H1 (cell line): ENCODE results near the gene DLG1. TPM values are rescaled to one million over a fixed set of nuclear protein-coding genes. Genes with fewer than 3 reads are reported as not detected.

Experiments
- CTCF ChIA-PET: fragments of 300-600 bp; sonication (Branson Sonifier 250); formaldehyde crosslinking; loops from one replicate; lab custom pipeline; 2021; ENCODE audit not compliant: partially characterized antibody; lab: Charles Lee
- POLR2A ChIA-PET: fragments of 300-600 bp; sonication (Branson Sonifier 250); formaldehyde crosslinking; loops from one replicate; lab custom pipeline; 2021; ENCODE audit warnings: inconsistent platforms; ENCODE audit not compliant: partially characterized antibody; lab: Charles Lee
- DNase-seq, 2 experiments: peaks; one replicate each; pipeline versions ENCODE4 v3.0.0 to v3.0.0-alpha.2; 2010 to 2022; ENCODE audit warnings: low spot score in 2 of 2, low read depth in 1 of 2, mixed read lengths in 1 of 2
- FAIRE-seq: peaks from 2 replicates; lab custom pipeline; 2011; peaks lifted over from hg19 to GRCh38; lab: Jason Lieb, UNC
- H2AFZ ChIP-seq: 2 replicates; pipeline ENCODE4 v1.8.1; 2012; ENCODE audit warnings: low read length, inconsistent platforms
- H2AK5ac ChIP-seq: 2 replicates; pipeline ENCODE4 v1.6.1; 2013; ENCODE audit warnings: low read depth, low read length
- H2BK120ac ChIP-seq: replicated peaks from 2 replicates; pipeline ENCODE3; 2013; ENCODE audit warnings: low read depth, low read length, inconsistent platforms
- H2BK12ac ChIP-seq: 2 replicates; pipeline ENCODE4 v1.6.1; 2013; ENCODE audit warnings: low read depth, low read length
- H2BK15ac ChIP-seq: 2 replicates; pipeline ENCODE4 v1.6.1; 2013; ENCODE audit warnings: low read length
- H2BK20ac ChIP-seq: 2 replicates; pipeline ENCODE4 v1.6.1; 2013; ENCODE audit warnings: low read length
- H2BK5ac ChIP-seq: 2 replicates; pipeline ENCODE4 v1.6.1; 2013; ENCODE audit warnings: low read depth, low read length
- H3K14ac ChIP-seq: 2 replicates; pipeline ENCODE4 v1.6.1; 2013; ENCODE audit warnings: inconsistent platforms; ENCODE audit not compliant: insufficient read length
- H3K18ac ChIP-seq: 2 replicates; pipeline ENCODE4 v1.6.1; 2013; ENCODE audit warnings: low read length; ENCODE audit errors: extremely low read depth
- H3K23ac ChIP-seq: 2 replicates; pipeline ENCODE4 v1.6.1; 2013; ENCODE audit warnings: inconsistent platforms; ENCODE audit not compliant: insufficient read length
- H3K23me2 ChIP-seq: 2 replicates; pipeline ENCODE4 v1.6.1; 2013; ENCODE audit warnings: low read depth, low read length
- H3K27ac ChIP-seq: 2 replicates; pipeline ENCODE4 v1.6.1; 2011; ENCODE audit warnings: low read depth, low read length, inconsistent platforms
- H3K27me3 ChIP-seq, 4 experiments: replicated peaks in 1 of 4; 1 replicate in 1 of 4; 2 replicates in 3 of 4; pipeline versions ENCODE4 v1.6.1 to v1.8.1; 2011 to 2013; ENCODE audit warnings: low read length in 3 of 4, mild to moderate bottlenecking in 3 of 4, inconsistent platforms in 2 of 4, mixed read lengths in 2 of 4, moderate library complexity in 1 of 4; ENCODE audit not compliant: control insufficient read depth in 3 of 4, insufficient read depth in 3 of 4; ENCODE audit errors: extremely low read depth in 1 of 4
- H3K36me3 ChIP-seq, 4 experiments: 2 replicates each; pipeline versions ENCODE4 v1.6.1 to v1.8.1; 2011 to 2013; ENCODE audit warnings: mild to moderate bottlenecking in 4 of 4, low read length in 3 of 4, moderate library complexity in 2 of 4, control low read depth in 1 of 4, inconsistent platforms in 1 of 4; ENCODE audit not compliant: insufficient read depth in 4 of 4, control insufficient read depth in 2 of 4
- H3K4ac ChIP-seq: replicated peaks from 2 replicates; pipeline ENCODE3; 2013; ENCODE audit warnings: low read length, low read depth, mixed read lengths, inconsistent platforms; ENCODE audit not compliant: insufficient read length
- H3K4me1 ChIP-seq, 4 experiments: replicated peaks in 1 of 4; 1 replicate in 1 of 4; 2 replicates in 3 of 4; pipeline versions ENCODE4 v1.6.1 to v1.8.1; 2011 to 2013; ENCODE audit warnings: low read length in 3 of 4, inconsistent platforms in 2 of 4, mixed read lengths in 1 of 4; ENCODE audit not compliant: insufficient read depth in 4 of 4, control insufficient read depth in 3 of 4
- H3K4me2 ChIP-seq, 2 experiments: 2 replicates each; pipeline versions ENCODE4 v1.6.1 to v1.8.1; 2011 to 2013; ENCODE audit warnings: low read depth in 2 of 2, low read length in 2 of 2, control low read depth in 1 of 2, inconsistent platforms in 1 of 2, mild to moderate bottlenecking in 1 of 2; ENCODE audit not compliant: insufficient read depth in 1 of 2
- H3K4me3 ChIP-seq, 4 experiments: fragments of 200-600, 300-600 bp in 1 of 4; sonication (generic), shearing (Covaris generic), sonication (Bioruptor Twin) in 1 of 4; 2 replicates each; pipeline versions ENCODE4 v1.5.1 to v1.8.1; 2011 to 2016; ENCODE audit warnings: low read length in 4 of 4, low read depth in 3 of 4, control low read depth in 2 of 4, inconsistent platforms in 2 of 4, mild to moderate bottlenecking in 2 of 4, mixed read lengths in 1 of 4, moderate library complexity in 1 of 4; ENCODE audit not compliant: insufficient read depth in 2 of 4; ENCODE audit errors: extremely low read depth in 1 of 4
- H3K56ac ChIP-seq: replicated peaks from 2 replicates; pipeline ENCODE3; 2013; ENCODE audit warnings: low read depth, mild to moderate bottlenecking, mixed read lengths, low read length, inconsistent platforms; ENCODE audit not compliant: insufficient read length
- H3K79me1 ChIP-seq: 2 replicates; pipeline ENCODE4 v1.6.1; 2013; ENCODE audit warnings: low read depth, low read length, control low read depth
- H3K79me2 ChIP-seq, 2 experiments: 2 replicates each; pipeline versions ENCODE4 v1.6.1 to v1.8.1; 2012 to 2013; ENCODE audit warnings: low read length in 2 of 2, mild to moderate bottlenecking in 2 of 2, inconsistent platforms in 1 of 2; ENCODE audit not compliant: insufficient read depth in 2 of 2, control insufficient read depth in 1 of 2
- H3K9ac ChIP-seq, 4 experiments: replicated peaks in 1 of 4; 1 replicate in 1 of 4; 2 replicates in 3 of 4; pipeline versions ENCODE4 v1.6.1 to v1.8.1; 2011 to 2013; ENCODE audit warnings: low read depth in 3 of 4, low read length in 3 of 4, control low read depth in 2 of 4, mild to moderate bottlenecking in 2 of 4, moderate library complexity in 2 of 4, inconsistent platforms in 1 of 4; ENCODE audit errors: extremely low read depth in 1 of 4
- H3K9me3 ChIP-seq, 2 experiments: 2 replicates each; pipeline versions ENCODE4 v1.6.1 to v1.8.1; 2012 to 2013; ENCODE audit warnings: mild to moderate bottlenecking in 2 of 2, moderate library complexity in 2 of 2, control low read depth in 1 of 2, inconsistent platforms in 1 of 2, low read depth in 1 of 2, low read length in 1 of 2, mixed read lengths in 1 of 2; ENCODE audit not compliant: insufficient read depth in 2 of 2
- H4K20me1 ChIP-seq, 2 experiments: replicated peaks in 1 of 2; 2 replicates each; pipeline versions ENCODE3 to v1.8.1; 2011 to 2013; ENCODE audit warnings: inconsistent platforms in 2 of 2, low read length in 2 of 2, mild to moderate bottlenecking in 1 of 2; ENCODE audit not compliant: insufficient read depth in 2 of 2, control insufficient read depth in 1 of 2
- H4K5ac ChIP-seq: 2 replicates; pipeline ENCODE4 v1.6.1; 2013; ENCODE audit warnings: low read length, low read depth, mixed read lengths, inconsistent platforms; ENCODE audit not compliant: insufficient read length
- H4K8ac ChIP-seq: 2 replicates; pipeline ENCODE4 v1.8.0; 2013; ENCODE audit warnings: mild to moderate bottlenecking, moderate library complexity, low read length, inconsistent platforms; ENCODE audit not compliant: insufficient read depth; ENCODE audit errors: extremely low read depth
- H4K91ac ChIP-seq: replicated peaks from 2 replicates; pipeline ENCODE3; 2013; ENCODE audit warnings: low read length, mixed read lengths, inconsistent platforms; ENCODE audit not compliant: insufficient read length
- BCL11A ChIP-seq, 2 experiments: IDR thresholded peaks; one replicate each; pipeline ENCODE4 v1.6.1; 2011; ENCODE audit warnings: low read depth in 2 of 2, low read length in 2 of 2, mild to moderate bottlenecking in 2 of 2
- BRCA1 ChIP-seq: IDR thresholded peaks from 2 replicates; pipeline ENCODE4 v1.6.1; 2012; ENCODE audit warnings: low read depth, low read length, improper control_type of control experiment
- CTBP2 ChIP-seq: IDR thresholded peaks from 2 replicates; pipeline ENCODE4 v1.7.0; 2011; ENCODE audit warnings: borderline replicate concordance, mild to moderate bottlenecking, moderate library complexity, mixed read lengths, low read length; ENCODE audit not compliant: insufficient read depth, insufficient read length
- RAD21 ChIP-seq, 2 experiments: IDR thresholded peaks in 1 of 2; conservative IDR thresholded peaks in 1 of 2; 2 replicates each; pipeline ENCODE4 v1.6.1; 2011; ENCODE audit warnings: low read depth in 2 of 2, low read length in 2 of 2, improper control_type of control experiment in 1 of 2, inconsistent platforms in 1 of 2, mild to moderate bottlenecking in 1 of 2, moderate library complexity in 1 of 2
- SIX5 ChIP-seq: IDR thresholded peaks from 2 replicates; pipeline ENCODE4 v1.6.1; 2011; ENCODE audit warnings: mild to moderate bottlenecking, low read depth, low read length
- WGBS, 2 experiments: shearing (Covaris generic) in 1 of 2; methylation state at CpG; one replicate each; pipeline versions ENCODE4 v1.1.6 to v1.1.7; 2013 to 2015; ENCODE audit warnings: low lambda C conversion rate in 2 of 2, mixed read lengths in 2 of 2, inconsistent platforms in 1 of 2, low coverage in 1 of 2, missing lambda C conversion rate in 1 of 2; ENCODE audit not compliant: insufficient replicate concordance in 2 of 2, insufficient coverage in 1 of 2, insufficient read length in 1 of 2; ENCODE audit errors: extremely low coverage in 1 of 2, missing lambda C conversion rate in 1 of 2; 5-methylcytosine and 5-hydroxymethylcytosine counted together
- polyA plus RNA-seq, 7 experiments: library from polyadenylated mRNA; depleted of rRNA in 3 of 7; stranded (reverse) in 5 of 7; unstranded in 2 of 7; fragments of >200 nt in 5 of 7; fragments of 200-250 nt in 2 of 7; gene quantifications; 1 replicate in 5 of 7; 2 replicates in 1 of 7; 4 replicates in 1 of 7; pipeline versions ENCODE4 v1.2.1 to v1.2.3, GENCODE V29; 2011 to 2013; ENCODE audit warnings: missing spikeins in 2 of 7, mixed read lengths in 2 of 7
- total RNA-seq: library from RNA; stranded (reverse); fragmentation: NEBNext Ultra II Directional; extraction: Animal tissue kit (Norgen Biotek cat#: 25700); gene quantifications from 2 replicates; pipeline ENCODE4 v1.2.1, GENCODE V29; 2021
- TF ChIP-seq, protein P1 (sequence below): IDR thresholded peaks from 2 replicates; pipeline ENCODE4 v1.6.1; 2012; ENCODE audit warnings: inconsistent platforms

The DLG1 gene
- total and polyA plus RNA-seq, 2 of the 8 experiments (the other 6 are each of a cell fraction or from before 2014, with no cell fraction given) = 13.4 to 78.8 TPM

GRCh38 chr3:197139586-197139985 lies 158.8 kb downstream of the DLG1 start:
- Histone ChIP-seq H3K27ac (no peak overlapping the region), H2AFZ (no peak overlapping the region), H2BK20ac (no peak overlapping the region), H3K4me1 (no peaks in the 10 kb centered on the region; a peak in 2 of 7 replicates), H3K23me2 (no peaks in the 10 kb centered on the region), H3K4me3 (no peak overlapping the region), H3K27me3 (no peaks in the 10 kb centered on the region), H2BK15ac (no peak overlapping the region), H2BK120ac (no peak overlapping the region), H4K20me1 (no peaks in the 10 kb centered on the region), H3K14ac (no peak overlapping the region), H4K91ac (no peak overlapping the region), H3K9me3 (no peaks in the 10 kb centered on the region), H3K56ac (no peak overlapping the region), H2BK12ac (no peak overlapping the region)
- POLR2A ChIA-PET = no interaction called here
- FAIRE-seq = no peak
- CTCF ChIA-PET = no interaction called here
- TF ChIP-seq, protein P1, sequence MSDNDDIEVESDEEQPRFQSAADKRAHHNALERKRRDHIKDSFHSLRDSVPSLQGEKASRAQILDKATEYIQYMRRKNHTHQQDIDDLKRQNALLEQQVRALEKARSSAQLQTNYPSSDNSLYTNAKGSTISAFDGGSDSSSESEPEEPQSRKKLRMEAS = no peak
- TF ChIP-seq BRCA1 (no peak), SIX5 (no peak), BCL11A (IDR thresholded peaks at IDR 0.05; ENCODE audit: low read depth in 2 of 2, low read length in 2 of 2) (no peak), RAD21 (IDR thresholded peaks at IDR 0.05 in 1 of 2, conservative IDR thresholded peaks at IDR 0.05 in 1 of 2; ENCODE audit: low read depth in 2 of 2, low read length in 2 of 2) (no peak), CTBP2 (no peak)
- TF ChIP-seq, all 59 proteins: peak for 0
- no peak overlapping the region for H4K5ac ChIP-seq
- no peak overlapping the region for H4K8ac ChIP-seq
- DNase-seq = no peak
- H3K36me3 ChIP-seq = peaks cover 0 to 40% (median 14%) of the 10 kb centered on the region in 4 experiments; a peak in 5 of 8 replicates
- no peaks in the 10 kb centered on the region for H3K79me2 ChIP-seq
- no peak overlapping the region for H2BK5ac ChIP-seq
- no peak overlapping the region for H3K9ac ChIP-seq
- no peak overlapping the region for H3K23ac ChIP-seq
- WGBS, 2 experiments = 80% methylated on average over 1 of the region's 1 CpG; no CpG with 5 or more reads in 1 of the 2 experiments
- no peak overlapping the region for H3K4me2 ChIP-seq
- H2AK5ac ChIP-seq = no peak overlapping the region
- no peak overlapping the region for H3K4ac ChIP-seq
- no peak overlapping the region for H3K18ac ChIP-seq
- H3K79me1 ChIP-seq = no peaks in the 10 kb centered on the region; the same call in 1 of the 2 replicates
